Measurements from ENCODE around the gene LAMTOR1.

DNA sequence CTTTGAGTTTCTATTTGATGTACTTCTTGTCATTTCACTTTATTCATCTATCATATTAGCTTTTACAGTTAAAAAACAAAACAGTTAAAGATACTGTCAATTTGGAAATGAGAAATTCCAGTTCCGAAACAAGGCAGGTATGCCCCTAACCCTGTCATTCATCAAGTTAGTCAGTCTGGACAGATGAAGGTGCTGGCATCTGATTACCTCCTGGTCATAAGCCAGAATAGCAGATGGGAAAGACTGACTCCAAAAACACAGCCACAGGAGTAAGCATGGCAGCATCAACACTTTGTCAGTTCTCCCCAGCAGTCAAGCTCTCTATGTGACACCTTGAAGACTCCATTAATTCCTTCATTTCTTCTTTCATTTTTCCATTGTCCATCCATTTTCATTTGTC lies 18.1 kb downstream of the LAMTOR1 start:
- no peak for TF ChIP-seq POLR2A (IDR thresholded peaks at IDR 0.05)
- TF ChIP-seq, protein P1, sequence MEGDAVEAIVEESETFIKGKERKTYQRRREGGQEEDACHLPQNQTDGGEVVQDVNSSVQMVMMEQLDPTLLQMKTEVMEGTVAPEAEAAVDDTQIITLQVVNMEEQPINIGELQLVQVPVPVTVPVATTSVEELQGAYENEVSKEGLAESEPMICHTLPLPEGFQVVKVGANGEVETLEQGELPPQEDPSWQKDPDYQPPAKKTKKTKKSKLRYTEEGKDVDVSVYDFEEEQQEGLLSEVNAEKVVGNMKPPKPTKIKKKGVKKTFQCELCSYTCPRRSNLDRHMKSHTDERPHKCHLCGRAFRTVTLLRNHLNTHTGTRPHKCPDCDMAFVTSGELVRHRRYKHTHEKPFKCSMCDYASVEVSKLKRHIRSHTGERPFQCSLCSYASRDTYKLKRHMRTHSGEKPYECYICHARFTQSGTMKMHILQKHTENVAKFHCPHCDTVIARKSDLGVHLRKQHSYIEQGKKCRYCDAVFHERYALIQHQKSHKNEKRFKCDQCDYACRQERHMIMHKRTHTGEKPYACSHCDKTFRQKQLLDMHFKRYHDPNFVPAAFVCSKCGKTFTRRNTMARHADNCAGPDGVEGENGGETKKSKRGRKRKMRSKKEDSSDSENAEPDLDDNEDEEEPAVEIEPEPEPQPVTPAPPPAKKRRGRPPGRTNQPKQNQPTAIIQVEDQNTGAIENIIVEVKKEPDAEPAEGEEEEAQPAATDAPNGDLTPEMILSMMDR (IDR thresholded peaks at IDR 0.05), result no peak

Data from body of pancreas (tissue), 4 donors.